GM12878 (cell line): ENCODE measurements around the gene SH3BP5. TPM values are rescaled to one million over a fixed set of nuclear protein-coding genes. Genes with fewer than 3 reads are reported as not detected.

Experiments used
- ATAC-seq: fragments of 200-7000 bp; cut with Tn5 transposase; 3 replicates; pipeline ENCODE4 v1.9.1; 2020; ENCODE audit warnings: mild to moderate bottlenecking, moderate library complexity
- BruUV-seq: library from RNA; stranded (reverse); fragments of 400-500 nt; replicated peaks from 2 replicates; lab custom pipeline; 2021; lab: Mats Ljungman, UMichigan
- CTCF ChIA-PET: fragments of 300-600 bp; sonication (Branson Sonifier 250); formaldehyde crosslinking; extraction: SDS; loops from one replicate; lab custom pipeline; 2021; ENCODE audit warnings: inconsistent platforms; lab: Yijun Ruan, JAX
- POLR2A ChIA-PET: fragments of 350-600 bp; formaldehyde crosslinking; extraction: SDS; loops from one replicate; lab custom pipeline; 2021; ENCODE audit warnings: inconsistent platforms; lab: Charles Lee
- RAD21 ChIA-PET: fragments of 300-600 bp; sonication (Branson Sonifier 250); formaldehyde crosslinking; loops from one replicate; lab custom pipeline; 2023; ENCODE audit warnings: antibody characterized with exemption; ENCODE audit not compliant: unreplicated experiment; lab: Charles Lee
- SMC1A ChIA-PET: fragments of 300-600 bp; sonication (Branson Sonifier 250); formaldehyde crosslinking; loops from one replicate; lab custom pipeline; 2023; ENCODE audit not compliant: unreplicated experiment, uncharacterized antibody; lab: Charles Lee
- DNase-seq: peaks from one replicate; pipeline ENCODE4 v3.0.0-alpha.2; 2011; ENCODE audit warnings: low read depth, low spot score
- FAIRE-seq: peaks from 3 replicates; lab custom pipeline; 2011; peaks lifted over from hg19 to GRCh38; lab: Jason Lieb, UNC
- H2AFZ ChIP-seq: 2 replicates; pipeline ENCODE4 v1.6.0; 2011; ENCODE audit warnings: low read depth, low read length, control low read depth; ENCODE audit not compliant: control insufficient read depth
- H3K27ac ChIP-seq: 2 replicates; pipeline ENCODE4 v1.5.1; 2011; ENCODE audit warnings: control low read depth; ENCODE audit not compliant: control insufficient read depth, insufficient read depth
- H3K27me3 ChIP-seq, 2 experiments: replicated peaks in 1 of 2; 2 replicates each; pipeline versions ENCODE4 v1.6.0 to v1.6.1; 2011; ENCODE audit warnings: low read length in 1 of 2; ENCODE audit not compliant: control insufficient read depth in 2 of 2, insufficient read depth in 2 of 2
- H3K36me3 ChIP-seq, 2 experiments: 2 replicates each; pipeline ENCODE4 v1.5.1; 2011; ENCODE audit warnings: low read length in 1 of 2; ENCODE audit not compliant: control insufficient read depth in 2 of 2, insufficient read depth in 2 of 2
- H3K4me1 ChIP-seq: 2 replicates; pipeline ENCODE4 v1.6.1; 2011; ENCODE audit warnings: mild to moderate bottlenecking, low read length, moderate library complexity, mixed read lengths; ENCODE audit not compliant: control insufficient read depth, insufficient read depth
- H3K4me2 ChIP-seq: 2 replicates; pipeline ENCODE4 v1.6.0; 2011; ENCODE audit warnings: control low read depth; ENCODE audit not compliant: control insufficient read depth, insufficient read depth
- H3K4me3 ChIP-seq: fragments of 200-600 bp; sonication (generic); 2 replicates; pipeline ENCODE4 v1.5.1; 2016
- H3K79me2 ChIP-seq: 2 replicates; pipeline ENCODE4 v1.6.0; 2011; ENCODE audit warnings: low read length; ENCODE audit not compliant: control insufficient read depth, insufficient read depth
- H3K9ac ChIP-seq: 2 replicates; pipeline ENCODE4 v1.8.0; 2011; ENCODE audit warnings: low read length, control low read depth, mixed read lengths; ENCODE audit not compliant: control insufficient read depth, insufficient read depth
- H3K9me3 ChIP-seq: replicated peaks from 3 replicates; pipeline ENCODE4 v1.5.1; 2011; ENCODE audit warnings: mild to moderate bottlenecking, low read length; ENCODE audit not compliant: control insufficient read depth, insufficient read depth
- H4K20me1 ChIP-seq: 2 replicates; pipeline ENCODE4 v1.6.0; 2011; ENCODE audit not compliant: control insufficient read depth, insufficient read depth
- ATF7 ChIP-seq: fragments of 450-650 bp; IDR thresholded peaks from 2 replicates; pipeline ENCODE4 v1.6.1; 2016; ENCODE audit warnings: low read depth, mild to moderate bottlenecking
- E2F8 ChIP-seq: fragments of 450-650 bp; IDR thresholded peaks from 2 replicates; pipeline ENCODE4 v1.6.1; 2018; ENCODE audit warnings: mild to moderate bottlenecking, low read depth, moderate library complexity; ENCODE audit not compliant: partially characterized antibody
- EGR1 ChIP-seq, 2 experiments: IDR thresholded peaks; 1 replicate in 1 of 2; 2 replicates in 1 of 2; pipeline ENCODE4 v1.6.1; 2011 to 2012; ENCODE audit warnings: low read depth in 2 of 2, low read length in 2 of 2, borderline replicate concordance in 1 of 2, mild to moderate bottlenecking in 1 of 2, moderate library complexity in 1 of 2
- FOS ChIP-seq: IDR thresholded peaks from 3 replicates; pipeline ENCODE4 v1.6.1; 2011; ENCODE audit warnings: borderline replicate concordance; ENCODE audit not compliant: insufficient read length; ENCODE audit errors: extremely low read depth
- JUND ChIP-seq: IDR thresholded peaks from 2 replicates; pipeline ENCODE4 v1.6.1; 2012; ENCODE audit warnings: low read depth, mild to moderate bottlenecking, low read length, improper control_type of control experiment, moderate library complexity
- MTA2 ChIP-seq: fragments of 450-650 bp; IDR thresholded peaks from 2 replicates; pipeline ENCODE4 v1.6.1; 2016; ENCODE audit warnings: low read depth, mild to moderate bottlenecking, moderate library complexity
- PBX3 ChIP-seq: IDR thresholded peaks from 2 replicates; pipeline ENCODE4 v1.6.1; 2011; ENCODE audit warnings: mild to moderate bottlenecking, low read depth, low read length, moderate library complexity; ENCODE audit not compliant: insufficient replicate concordance
- SIN3A ChIP-seq: IDR thresholded peaks from 2 replicates; pipeline ENCODE4 v1.6.1; 2012; ENCODE audit warnings: low read depth, low read length, improper control_type of control experiment
- TCF12 ChIP-seq: IDR thresholded peaks from 2 replicates; pipeline ENCODE4 v1.6.1; 2011; ENCODE audit warnings: low read depth, mild to moderate bottlenecking, low read length
- WGBS: methylation state at CpG from one replicate; pipeline ENCODE4 v1.1.6; 2016; ENCODE audit warnings: low lambda C conversion rate; ENCODE audit not compliant: insufficient replicate concordance, insufficient coverage; ENCODE audit errors: missing lambda C conversion rate; 5-methylcytosine and 5-hydroxymethylcytosine counted together
- in situ Hi-C: fragments of 300-500 bp; cut with MboI; formaldehyde crosslinking; loops from 9 replicates; pipeline ENCODE4 v1.14.3; 2018; ENCODE audit warnings: mixed read lengths
- intact Hi-C: fragments of 100-400 bp; cut with micrococcal nuclease; formaldehyde crosslinking; loops from one replicate; pipeline ENCODE4 v1.14.2; 2022; ENCODE audit not compliant: unreplicated experiment
- polyA plus RNA-seq, 11 experiments: library from polyadenylated mRNA; depleted of rRNA in 4 of 11; unstranded in 6 of 11; stranded (reverse) in 5 of 11; fragments of >200 nt; fragmentation: Nextera tagmentation in 4 of 11; fragmentation: Illumina TruSeq in 1 of 11; extraction: Ambion mirVana in 4 of 11; extraction: Trizol in 1 of 11; gene quantifications; 1 replicate in 1 of 11; 2 replicates in 10 of 11; pipeline versions ENCODE4 v1.2.1 to v1.2.3, GENCODE V29; 2011 to 2016; ENCODE audit warnings: inconsistent platforms in 2 of 11, missing spikeins in 2 of 11, low read depth in 1 of 11
- total RNA-seq, 4 experiments: library from RNA; depleted of rRNA in 3 of 4; stranded (reverse); fragments of >200 nt in 3 of 4; fragmentation: Illumina TruSeq in 1 of 4; extraction: Trizol in 1 of 4; gene quantifications; 2 replicates each; pipeline versions ENCODE4 v1.2.1 to v1.2.3, GENCODE V29; 2013 to 2021

SH3BP5 gene
- total and polyA plus RNA-seq, 10 of the 15 experiments (the other 5 are each of a cell fraction or from before 2014, with no cell fraction given), result 14.9 to 87.5 (median 43.7) TPM

- TF ChIP-seq PBX3, result no peak
- TF ChIP-seq SIN3A, result no peak
- TF ChIP-seq ATF7, result no peak
- TF ChIP-seq MTA2, result no peak
Measured at GRCh38 chr3:15325228-15325627, 7.2 kb downstream of the SH3BP5 start (continued).

GRCh38 chr3:15324379-15324808 lies 8.0 kb downstream of the SH3BP5 start:
- H3K4me3 ChIP-seq, result no peak overlapping the region
- no peak for DNase-seq
- intact Hi-C loops (no loop called here), in situ Hi-C loops (no loop called here)
- no peaks in the 10 kb centered on the region for H3K9me3 ChIP-seq
- peaks cover 12% of the 10 kb centered on the region for H3K79me2 ChIP-seq
- no peak for TF ChIP-seq JUND
- no peak for TF ChIP-seq FOS
- TF ChIP-seq TCF12, result no peak
- no peak for TF ChIP-seq E2F8
- TF ChIP-seq EGR1 (IDR thresholded peaks at IDR 0.05; ENCODE audit: borderline replicate concordance in 1 of 2, low read depth in 2 of 2, low read length in 2 of 2), result no peak
- CTCF ChIA-PET, result interaction anchor here (0.7 to 1.7 kb wide), 5 partner anchors 8 to 365 kb away, joined by 3 to 8 read pairs (median 3); partner anchors contain the start of gene SH3BP5
- no peak overlapping the region for H3K9ac ChIP-seq
- no peaks in the 10 kb centered on the region for H3K27me3 ChIP-seq
- RAD21 ChIA-PET, result interaction anchor here (1.3 kb wide), 1 partner anchor 232 kb away, joined by 4 read pairs; no protein-coding TSS in a partner anchor
- no peaks in the 10 kb centered on the region for H4K20me1 ChIP-seq
- no peak for FAIRE-seq
- no peak overlapping the region for H2AFZ ChIP-seq
- H3K27ac ChIP-seq, result no peak overlapping the region
- SMC1A ChIA-PET, result interaction anchor here (0.9 to 1.5 kb wide), 5 partner anchors 12 to 55 kb away, joined by 3 to 6 read pairs (median 3); no protein-coding TSS in a partner anchor
- H3K4me2 ChIP-seq, result no peak overlapping the region
- BruUV-seq, result no TSS peak
- H3K4me1 ChIP-seq, result peaks cover 33% of the 10 kb centered on the region
- peaks cover 19 to 24% of the 10 kb centered on the region in 2 experiments for H3K36me3 ChIP-seq
- 69% methylated on average over 7 of the region's 7 CpGs for WGBS
- POLR2A ChIA-PET, result interaction anchor here (0.6 to 1.3 kb wide), 4 partner anchors 48 to 216 kb away, joined by 3 to 5 read pairs (median 3); no protein-coding TSS in a partner anchor
- no peak for ATAC-seq
